ENCODE measurements around the gene CFD. TPM values are rescaled to one million over a fixed set of nuclear protein-coding genes. Genes with fewer than 3 reads are reported as not detected.

Gene CFD
- total and polyA plus RNA-seq, 2 donors: 6.3 to 40.0 TPM

DNA sequence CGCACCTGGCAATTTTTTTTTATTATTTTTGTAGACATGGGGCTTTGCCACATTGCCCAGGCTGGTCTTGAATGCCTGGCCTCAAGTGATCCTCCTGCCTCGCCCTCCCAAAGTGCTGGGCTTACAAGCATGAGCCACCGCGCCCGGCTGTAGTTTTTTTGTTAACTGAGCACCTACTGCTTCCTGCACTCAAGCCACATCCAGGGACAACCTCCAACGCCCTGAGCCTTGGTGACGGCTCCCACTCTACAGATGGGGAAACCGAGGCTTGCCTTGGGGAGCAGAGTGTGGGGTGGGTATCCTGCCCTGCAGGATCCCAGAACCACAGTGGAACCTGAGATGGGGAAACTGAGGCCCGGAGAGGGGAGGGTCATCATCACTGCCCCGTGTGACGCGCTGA is 4.3 kb upstream of the CFD start:
- Histone ChIP-seq H3K36me3 (ENCODE audit: control insufficient read depth in 2 of 2, insufficient read depth in 2 of 2, low read length in 1 of 2) (no peaks in the 10 kb centered on the region), H3K4me3 (ENCODE audit: low read length in 2 of 2) (no peak overlapping the region), H3K4me1 (ENCODE audit: control insufficient read depth in 2 of 2, insufficient read depth in 2 of 2, low read length in 2 of 2) (no peaks in the 10 kb centered on the region), H3K27ac (ENCODE audit: low read depth in 1 of 2, low read length in 1 of 2) (no peak overlapping the region), H3K9me3 (ENCODE audit: control insufficient read depth in 2 of 2, insufficient read depth in 1 of 2, low read length in 1 of 2) (peaks cover 0 to 5% of the 10 kb centered on the region in 2 donors), H3K27me3 (ENCODE audit: control insufficient read depth in 2 of 2, insufficient read depth in 1 of 2, low read length in 1 of 2) (peaks cover 34 to 81% of the 10 kb centered on the region in 2 donors)
- 92% methylated on average over 12 of the region's 12 CpGs for WGBS
- no peak for DNase-seq (ENCODE audit: low read depth in 6 of 9, low spot score in 9 of 9)

DNA sequence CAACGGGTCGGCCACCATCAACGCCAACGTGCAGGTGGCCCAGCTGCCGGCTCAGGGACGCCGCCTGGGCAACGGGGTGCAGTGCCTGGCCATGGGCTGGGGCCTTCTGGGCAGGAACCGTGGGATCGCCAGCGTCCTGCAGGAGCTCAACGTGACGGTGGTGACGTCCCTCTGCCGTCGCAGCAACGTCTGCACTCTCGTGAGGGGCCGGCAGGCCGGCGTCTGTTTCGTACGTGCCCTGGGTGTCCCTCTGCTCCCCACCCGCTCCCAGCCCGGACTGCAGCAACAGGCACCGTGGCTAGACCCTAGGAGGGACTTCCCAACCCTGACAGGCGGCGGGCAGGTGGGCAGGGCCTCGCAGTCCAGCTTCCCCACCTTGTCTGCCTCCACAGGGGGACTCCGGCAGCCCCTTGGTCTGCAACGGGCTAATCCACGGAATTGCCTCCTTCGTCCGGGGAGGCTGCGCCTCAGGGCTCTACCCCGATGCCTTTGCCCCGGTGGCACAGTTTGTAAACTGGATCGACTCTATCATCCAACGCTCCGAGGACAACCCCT is 3.8 kb upstream of the CFD start:
- no peak for DNase-seq (ENCODE audit: low read depth in 6 of 9, low spot score in 9 of 9)
- Histone ChIP-seq H3K27ac (ENCODE audit: low read depth in 1 of 2, low read length in 1 of 2) (no peak overlapping the region), H3K36me3 (ENCODE audit: control insufficient read depth in 2 of 2, insufficient read depth in 2 of 2, low read length in 1 of 2) (no peaks in the 10 kb centered on the region), H3K27me3 (ENCODE audit: control insufficient read depth in 2 of 2, insufficient read depth in 1 of 2, low read length in 1 of 2) (peaks cover 34 to 81% of the 10 kb centered on the region in 2 donors), H3K9me3 (ENCODE audit: control insufficient read depth in 2 of 2, insufficient read depth in 1 of 2, low read length in 1 of 2) (peaks cover 0 to 5% of the 10 kb centered on the region in 2 donors), H3K4me3 (ENCODE audit: low read length in 2 of 2) (no peak overlapping the region), H3K4me1 (ENCODE audit: control insufficient read depth in 2 of 2, insufficient read depth in 2 of 2, low read length in 2 of 2) (no peaks in the 10 kb centered on the region)
- WGBS: 86% methylated on average over 40 of the region's 40 CpGs

DNA sequence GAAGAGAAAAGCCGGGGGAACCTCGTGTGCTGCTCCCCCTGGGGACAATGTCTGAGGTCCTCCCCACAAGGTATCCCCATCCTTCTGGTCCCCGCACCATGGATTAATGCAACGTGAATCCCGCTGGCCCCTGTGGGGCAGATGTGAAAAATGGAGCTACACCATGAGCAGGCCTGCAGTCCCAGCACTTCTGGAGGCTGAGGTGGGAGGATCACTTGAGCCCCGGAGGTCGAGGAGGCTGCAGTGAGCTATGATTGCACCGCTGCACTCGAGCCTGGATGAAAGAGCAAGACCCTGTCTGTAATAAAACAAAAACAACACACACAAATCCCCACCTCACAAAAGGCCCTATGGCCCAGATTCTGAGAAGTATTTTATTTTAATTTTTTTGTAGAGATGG is 1.2 kb upstream of the CFD start:
- DNase-seq (ENCODE audit: low read depth in 6 of 9, low spot score in 9 of 9): no peak
- Histone ChIP-seq H3K27me3 (ENCODE audit: control insufficient read depth in 2 of 2, insufficient read depth in 1 of 2, low read length in 1 of 2) (peaks cover 43 to 82% of the 10 kb centered on the region in 2 donors), H3K4me1 (ENCODE audit: control insufficient read depth in 2 of 2, insufficient read depth in 2 of 2, low read length in 2 of 2) (peaks cover 9% of the 10 kb centered on the region in 2 donors), H3K9me3 (ENCODE audit: control insufficient read depth in 2 of 2, insufficient read depth in 1 of 2, low read length in 1 of 2) (peaks cover 2 to 17% of the 10 kb centered on the region in 2 donors), H3K36me3 (ENCODE audit: control insufficient read depth in 2 of 2, insufficient read depth in 2 of 2, low read length in 1 of 2) (no peaks in the 10 kb centered on the region), H3K4me3 (ENCODE audit: low read length in 2 of 2) (no peak overlapping the region), H3K27ac (ENCODE audit: low read depth in 1 of 2, low read length in 1 of 2) (no peak overlapping the region)
- 83% methylated on average over 9 of the region's 9 CpGs for WGBS

DNA sequence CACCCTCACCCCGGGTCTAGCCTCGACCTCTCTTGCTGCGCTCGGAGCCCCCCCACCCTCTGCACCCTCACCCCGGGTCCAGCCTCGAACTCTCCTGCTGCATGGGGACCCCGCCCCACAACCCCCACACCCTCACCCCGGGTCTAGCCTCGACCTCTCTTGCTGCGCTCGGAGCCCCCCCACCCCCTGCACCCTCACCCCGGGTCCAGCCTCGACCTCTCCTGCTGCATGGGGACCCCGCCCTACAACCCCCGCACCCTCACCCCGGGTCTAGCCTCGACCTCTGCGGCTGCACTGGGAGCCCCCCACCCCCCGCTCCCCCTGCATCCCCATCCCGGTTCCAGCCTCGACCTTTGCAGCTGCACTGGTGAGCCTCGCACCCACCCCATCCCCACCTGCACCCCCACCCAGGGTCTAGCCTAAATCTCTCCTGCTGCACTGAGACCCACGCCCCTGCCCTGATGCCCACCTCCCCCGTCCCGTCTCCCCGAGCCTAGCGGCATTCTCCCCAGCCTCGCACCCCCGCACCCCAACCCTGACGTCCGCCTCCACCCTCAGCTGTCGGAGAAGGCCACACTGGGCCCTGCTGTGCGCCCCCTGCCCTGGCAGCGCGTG is 1.8 kb downstream of the CFD start:
- peaks cover 2 to 18% of the 10 kb centered on the region in 2 donors for H3K9me3 ChIP-seq (ENCODE audit: control insufficient read depth in 2 of 2, insufficient read depth in 1 of 2, low read length in 1 of 2)
- H3K36me3 ChIP-seq (ENCODE audit: control insufficient read depth in 2 of 2, insufficient read depth in 2 of 2, low read length in 1 of 2): no peaks in the 10 kb centered on the region
- WGBS: 67% methylated on average over 35 of the region's 35 CpGs
- no peak overlapping the region for H3K27ac ChIP-seq (ENCODE audit: low read depth in 1 of 2, low read length in 1 of 2)
- DNase-seq (ENCODE audit: low read depth in 6 of 9, low spot score in 9 of 9): no peak
- H3K27me3 ChIP-seq (ENCODE audit: control insufficient read depth in 2 of 2, insufficient read depth in 1 of 2, low read length in 1 of 2): peaks cover 43 to 70% of the 10 kb centered on the region in 2 donors
- peaks cover 9 to 17% of the 10 kb centered on the region in 2 donors for H3K4me1 ChIP-seq (ENCODE audit: control insufficient read depth in 2 of 2, insufficient read depth in 2 of 2, low read length in 2 of 2)
- no peak overlapping the region for H3K4me3 ChIP-seq (ENCODE audit: low read length in 2 of 2)

DNA sequence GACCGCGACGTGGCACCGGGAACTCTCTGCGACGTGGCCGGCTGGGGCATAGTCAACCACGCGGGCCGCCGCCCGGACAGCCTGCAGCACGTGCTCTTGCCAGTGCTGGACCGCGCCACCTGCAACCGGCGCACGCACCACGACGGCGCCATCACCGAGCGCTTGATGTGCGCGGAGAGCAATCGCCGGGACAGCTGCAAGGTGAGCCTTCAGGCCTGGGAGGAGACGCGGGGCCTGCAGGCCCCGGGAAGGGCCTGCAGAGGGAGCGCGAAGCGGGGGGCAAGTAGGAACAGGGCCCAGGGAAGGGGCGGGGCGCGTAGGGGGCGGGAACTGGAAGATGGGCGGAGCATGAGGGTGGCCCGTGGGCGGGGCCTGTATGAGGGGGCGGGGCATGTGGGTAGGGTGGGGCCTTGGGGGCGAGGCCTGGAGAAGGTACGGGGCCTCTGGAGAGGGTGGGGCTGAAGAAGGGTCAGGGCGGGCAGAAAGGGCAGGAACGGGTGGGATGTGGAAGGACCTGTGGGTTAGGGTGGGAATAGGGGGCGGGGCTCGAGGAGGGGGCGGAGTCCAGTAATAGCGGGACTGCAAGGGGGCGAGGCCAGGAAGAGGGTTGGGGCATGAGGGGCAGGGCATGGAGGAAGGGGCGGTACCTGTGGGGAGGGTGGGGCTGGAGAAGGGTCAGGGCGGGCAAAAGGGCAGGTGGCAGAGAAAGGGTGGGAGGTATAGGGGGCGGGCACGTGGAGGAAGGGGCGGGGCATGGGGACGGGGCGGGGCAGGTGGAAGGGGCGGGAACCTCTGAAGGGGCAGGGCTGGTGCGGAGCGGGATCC is 2.5 kb downstream of the CFD start:
- DNase-seq (ENCODE audit: low read depth in 6 of 9, low spot score in 9 of 9): peak in 3 of 9 donors; percentile 18 to 35 (median 35)
- H3K36me3 ChIP-seq (ENCODE audit: control insufficient read depth in 2 of 2, insufficient read depth in 2 of 2, low read length in 1 of 2): peaks cover 0 to 1% of the 10 kb centered on the region in 2 donors
- H3K27ac ChIP-seq (ENCODE audit: low read depth in 1 of 2, low read length in 1 of 2): no peak overlapping the region
- peaks cover 9 to 17% of the 10 kb centered on the region in 2 donors for H3K4me1 ChIP-seq (ENCODE audit: control insufficient read depth in 2 of 2, insufficient read depth in 2 of 2, low read length in 2 of 2)
- 22% methylated on average over 60 of the region's 60 CpGs for WGBS
- H3K27me3 ChIP-seq (ENCODE audit: control insufficient read depth in 2 of 2, insufficient read depth in 1 of 2, low read length in 1 of 2): peaks cover 43 to 70% of the 10 kb centered on the region in 2 donors
- H3K4me3 ChIP-seq (ENCODE audit: low read length in 2 of 2): no peak overlapping the region
- peaks cover 2 to 18% of the 10 kb centered on the region in 2 donors for H3K9me3 ChIP-seq (ENCODE audit: control insufficient read depth in 2 of 2, insufficient read depth in 1 of 2, low read length in 1 of 2)

DNA sequence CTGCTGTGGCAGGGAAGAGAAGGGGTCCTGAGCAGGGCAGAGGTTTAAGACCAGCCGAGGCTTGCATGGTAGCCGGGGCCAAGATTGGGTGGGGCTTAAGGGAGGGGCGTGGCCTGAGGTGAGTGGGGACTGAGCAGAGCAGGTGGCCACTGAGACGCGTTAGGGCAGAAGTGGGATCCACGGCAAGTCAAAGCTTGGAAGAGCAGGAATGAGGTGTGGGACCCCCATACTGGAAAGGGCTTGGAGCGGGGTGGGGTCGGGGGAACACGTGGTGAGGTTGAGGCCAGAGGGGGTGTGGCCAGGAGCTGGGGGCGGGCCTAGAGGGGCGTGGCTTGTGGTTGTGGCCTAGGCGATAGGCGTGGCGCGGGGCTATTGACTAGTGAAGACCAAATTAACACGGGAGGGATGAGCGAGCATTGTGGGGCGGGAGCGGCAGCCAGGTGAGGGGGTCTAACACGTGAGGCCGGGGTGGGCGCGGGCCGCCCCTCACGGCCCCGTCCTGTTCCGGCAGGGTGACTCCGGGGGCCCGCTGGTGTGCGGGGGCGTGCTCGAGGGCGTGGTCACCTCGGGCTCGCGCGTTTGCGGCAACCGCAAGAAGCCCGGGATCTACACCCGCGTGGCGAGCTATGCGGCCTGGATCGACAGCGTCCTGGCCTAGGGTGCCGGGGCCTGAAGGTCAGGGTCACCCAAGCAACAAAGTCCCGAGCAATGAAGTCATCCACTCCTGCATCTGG is 3.3 kb downstream of the CFD start:
- peak overlapping the region in 1 of 2 donors; percentile 25 for H3K4me3 ChIP-seq (ENCODE audit: low read length in 2 of 2)

DNA sequence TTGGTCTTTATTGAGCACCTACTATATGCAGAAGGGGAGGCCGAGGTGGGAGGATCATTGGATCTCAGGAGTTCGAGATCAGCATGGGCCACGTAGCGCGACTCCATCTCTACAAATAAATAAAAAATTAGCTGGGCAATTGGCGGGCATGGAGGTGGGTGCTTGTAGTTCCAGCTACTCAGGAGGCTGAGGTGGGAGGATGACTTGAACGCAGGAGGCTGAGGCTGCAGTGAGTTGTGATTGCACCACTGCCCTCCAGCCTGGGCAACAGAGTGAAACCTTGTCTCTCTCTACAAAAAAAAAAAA is 3.8 kb downstream of the CFD start:
- DNase-seq (ENCODE audit: low read depth in 6 of 9, low spot score in 9 of 9): no peak
- Histone ChIP-seq H3K4me1 (ENCODE audit: control insufficient read depth in 2 of 2, insufficient read depth in 2 of 2, low read length in 2 of 2) (peaks cover 9 to 17% of the 10 kb centered on the region in 2 donors), H3K9me3 (ENCODE audit: control insufficient read depth in 2 of 2, insufficient read depth in 1 of 2, low read length in 1 of 2) (peaks cover 2 to 18% of the 10 kb centered on the region in 2 donors), H3K27me3 (ENCODE audit: control insufficient read depth in 2 of 2, insufficient read depth in 1 of 2, low read length in 1 of 2) (peaks cover 43 to 60% of the 10 kb centered on the region in 2 donors), H3K4me3 (ENCODE audit: low read length in 2 of 2) (no peak overlapping the region), H3K27ac (ENCODE audit: low read depth in 1 of 2, low read length in 1 of 2) (no peak overlapping the region), H3K36me3 (ENCODE audit: control insufficient read depth in 2 of 2, insufficient read depth in 2 of 2, low read length in 1 of 2) (peaks cover 13% of the 10 kb centered on the region in 2 donors)
- WGBS: 73% methylated on average over 7 of the region's 7 CpGs

More for the DNA sequence above, 3.3 kb downstream of the CFD start:
- peak in 3 of 9 donors; percentile 37 to 56 (median 40) for DNase-seq (ENCODE audit: low read depth in 6 of 9, low spot score in 9 of 9)
- Histone ChIP-seq H3K36me3 (ENCODE audit: control insufficient read depth in 2 of 2, insufficient read depth in 2 of 2, low read length in 1 of 2) (peaks cover 8% of the 10 kb centered on the region in 2 donors), H3K4me1 (ENCODE audit: control insufficient read depth in 2 of 2, insufficient read depth in 2 of 2, low read length in 2 of 2) (peaks cover 9 to 17% of the 10 kb centered on the region in 2 donors), H3K27me3 (ENCODE audit: control insufficient read depth in 2 of 2, insufficient read depth in 1 of 2, low read length in 1 of 2) (peaks cover 43 to 65% of the 10 kb centered on the region in 2 donors), H3K9me3 (ENCODE audit: control insufficient read depth in 2 of 2, insufficient read depth in 1 of 2, low read length in 1 of 2) (peaks cover 2 to 18% of the 10 kb centered on the region in 2 donors), H3K27ac (ENCODE audit: low read depth in 1 of 2, low read length in 1 of 2) (no peak overlapping the region)
- 7% methylated on average over 48 of the region's 48 CpGs for WGBS

DNA sequence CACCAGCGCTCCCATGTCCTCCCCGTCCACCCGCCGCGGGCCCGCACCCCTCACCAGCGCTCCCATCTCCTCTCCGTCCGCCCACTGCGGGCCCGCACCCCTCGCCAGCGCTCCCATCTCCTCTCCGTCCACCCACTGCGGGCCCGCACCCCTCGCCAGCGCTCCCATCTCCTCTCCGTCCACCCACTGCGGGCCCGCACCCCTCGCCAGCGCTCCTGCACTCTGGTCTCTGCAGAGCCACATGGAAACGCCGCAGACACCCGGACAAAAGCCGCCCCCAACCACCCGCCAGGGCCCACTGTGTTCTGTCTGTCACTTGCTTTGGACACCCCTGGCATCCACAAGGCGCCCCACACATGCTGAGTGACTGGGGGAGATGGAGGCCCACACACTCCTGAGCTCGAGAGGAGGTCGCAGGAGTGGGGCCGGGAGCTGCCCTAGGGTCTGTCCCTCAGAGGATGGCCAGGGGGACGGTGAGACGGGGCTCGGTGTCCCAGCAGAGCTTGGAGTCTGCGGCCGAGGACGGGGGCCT is 7.4 kb downstream of the CFD start:
- Histone ChIP-seq H3K36me3 (ENCODE audit: control insufficient read depth in 2 of 2, insufficient read depth in 2 of 2, low read length in 1 of 2) (peaks cover 31 to 44% of the 10 kb centered on the region in 2 donors), H3K4me1 (ENCODE audit: control insufficient read depth in 2 of 2, insufficient read depth in 2 of 2, low read length in 2 of 2) (peaks cover 7 to 20% of the 10 kb centered on the region in 2 donors), H3K9me3 (ENCODE audit: control insufficient read depth in 2 of 2, insufficient read depth in 1 of 2, low read length in 1 of 2) (peaks cover 0 to 11% of the 10 kb centered on the region in 2 donors), H3K4me3 (ENCODE audit: low read length in 2 of 2) (no peak overlapping the region), H3K27me3 (ENCODE audit: control insufficient read depth in 2 of 2, insufficient read depth in 1 of 2, low read length in 1 of 2) (peaks cover 11 to 24% of the 10 kb centered on the region in 2 donors), H3K27ac (ENCODE audit: low read depth in 1 of 2, low read length in 1 of 2) (no peak overlapping the region)
- 93% methylated on average over 38 of the region's 38 CpGs for WGBS
- no peak for DNase-seq (ENCODE audit: low read depth in 6 of 9, low spot score in 9 of 9)
